HG03432 (cell line): ENCODE data around the gene FAM210B.
"Not testable (repeated sequence)": the region's sequence is repeated elsewhere in the genome, so short reads cannot be mapped to it uniquely, and the experiment has no call there.

Experiments used
- ATAC-seq: cut with Tn5 transposase; IDR thresholded peaks from one replicate; pipeline ENCODE4 v1.9.1; 2021; ENCODE audit warnings: mild to moderate bottlenecking, moderate library complexity; ENCODE audit not compliant: unreplicated experiment

The FAM210B gene

GRCh38 chr20:56358600-56359211, at the start of gene FAM210B:
Gene FAM210B, plus strand, starts transcription at chr20:56358974. Its CDS starts 32 bp downstream, at chr20:56359006.
- peak; percentile 99 for ATAC-seq

- no peak for ATAC-seq
Observed at GRCh38 chr20:56316051-56316450, 42.7 kb upstream of the FAM210B start.

GRCh38 chr20:56316483-56316882, 42.3 kb upstream of the FAM210B start:
- ATAC-seq: no peak

GRCh38 chr20:56322681-56323080, 36.1 kb upstream of the FAM210B start:
- ATAC-seq: no peak

GRCh38 chr20:56323206-56323605, 35.6 kb upstream of the FAM210B start:
- ATAC-seq: no peak

GRCh38 chr20:56323656-56324055, 35.1 kb upstream of the FAM210B start:
- ATAC-seq: no peak

- ATAC-seq: no peak
Observed at GRCh38 chr20:56324806-56325205, 34.0 kb upstream of the FAM210B start.

GRCh38 chr20:56328861-56329260, 29.9 kb upstream of the FAM210B start:
- ATAC-seq: no peak

- ATAC-seq: not testable (repeated sequence)
Observed at GRCh38 chr20:56336709-56337108, 22.1 kb upstream of the FAM210B start.

GRCh38 chr20:56342783-56343182, 16.0 kb upstream of the FAM210B start:
- ATAC-seq: no peak

GRCh38 chr20:56343861-56344381, 14.9 kb upstream of the FAM210B start:
- ATAC-seq: peak; percentile 96

GRCh38 chr20:56345911-56346310, 12.9 kb upstream of the FAM210B start:
- ATAC-seq: no peak

- ATAC-seq: no peak
Observed at GRCh38 chr20:56347628-56348304, 11.0 kb upstream of the FAM210B start.

GRCh38 chr20:56348305-56348693, 10.5 kb upstream of the FAM210B start:
- ATAC-seq: no peak

- no peak for ATAC-seq
Observed at GRCh38 chr20:56348746-56349145, 10.0 kb upstream of the FAM210B start.

- ATAC-seq: no peak
Observed at GRCh38 chr20:56350842-56351241, 7.9 kb upstream of the FAM210B start.

GRCh38 chr20:56352345-56353055, 6.3 kb upstream of the FAM210B start:
- ATAC-seq: no peak

GRCh38 chr20:56353356-56353755, 5.4 kb upstream of the FAM210B start:
- ATAC-seq: no peak

- no peak for ATAC-seq
Observed at GRCh38 chr20:56358070-56358469, 704 bp upstream of the FAM210B start.

- ATAC-seq: peak; percentile 27
Observed at GRCh38 chr20:56359212-56360132, 698 bp downstream of the FAM210B start.
